BLaER1 treated with 17β-estradiol and CSF1 and Interleukin-3, amounts not matched to agents 10 nM and 100 nM (cell line): ENCODE measurements around the gene CYP2A6.
"Not testable (repeated sequence)": the region's sequence is repeated elsewhere in the genome, so short reads cannot be mapped to it uniquely, and the experiment has no call there.

Experiments
- H3K27ac ChIP-seq, 11 experiments: shearing (Covaris generic); formaldehyde crosslinking; 2 replicates each; pipeline ENCODE4 v1.8.1; 2022
- H3K27me3 ChIP-seq, 11 experiments: shearing (Covaris generic); formaldehyde crosslinking; 2 replicates each; pipeline ENCODE4 v1.8.1; 2022
- H3K36me3 ChIP-seq, 11 experiments: shearing (Covaris generic); formaldehyde crosslinking; 2 replicates each; pipeline ENCODE4 v1.8.1; 2022
- H3K4me1 ChIP-seq, 10 experiments: shearing (Covaris generic); formaldehyde crosslinking; 2 replicates each; pipeline ENCODE4 v1.8.1; 2022
- H3K4me2 ChIP-seq, 11 experiments: shearing (Covaris generic); formaldehyde crosslinking; 2 replicates each; pipeline ENCODE4 v1.8.1; 2022
- H3K4me3 ChIP-seq, 10 experiments: shearing (Covaris generic); formaldehyde crosslinking; 2 replicates each; pipeline ENCODE4 v1.8.1; 2022
- H3K9ac ChIP-seq, 11 experiments: shearing (Covaris generic); formaldehyde crosslinking; 2 replicates each; pipeline ENCODE4 v1.8.1; 2022
- H3K9me3 ChIP-seq, 11 experiments: shearing (Covaris generic); formaldehyde crosslinking; replicated peaks in 1 of 11; 2 replicates each; pipeline ENCODE4 v1.8.1; 2022
- H4K20me1 ChIP-seq, 11 experiments: shearing (Covaris generic); formaldehyde crosslinking; 2 replicates each; pipeline ENCODE4 v1.8.1; 2022
- Cebpa-rat ChIP-seq, 11 experiments: shearing (Covaris generic); IDR thresholded peaks; 2 replicates each; pipeline ENCODE4 v1.8.1; 2022

The CYP2A6 gene

GRCh38 chr19:40822704-40823553, 27.3 kb downstream of the CYP2A6 start:
- H3K4me3 ChIP-seq: peak overlapping the region in 1 of 10 experiments; percentile 35; a peak in 1 of 20 replicates
- H3K4me2 ChIP-seq: peak overlapping the region; percentile 57 to 94 (median 80)
- peak overlapping the region in 8 of 11 experiments; percentile 1 to 69 (median 44); a peak in 14 of 22 replicates for H3K27ac ChIP-seq
- not testable (repeated sequence) for H3K9me3 ChIP-seq, H3K27me3 ChIP-seq, H4K20me1 ChIP-seq
- peaks cover 0 to 14% (median 12%) of the 10 kb centered on the region in 11 experiments; a peak in 13 of 22 replicates for H3K36me3 ChIP-seq
- H3K9ac ChIP-seq: peak overlapping the region in 3 of 11 experiments; percentile 25 to 52 (median 41); a peak in 7 of 22 replicates
- peaks cover 31 to 56% (median 36%) of the 10 kb centered on the region in 10 experiments for H3K4me1 ChIP-seq

- no peaks in the 10 kb centered on the region for H3K9me3 ChIP-seq
- H3K9ac ChIP-seq: peak overlapping the region in 1 of 11 experiments; percentile 25; a peak in 2 of 22 replicates
- H3K27me3 ChIP-seq: no peaks in the 10 kb centered on the region
- no peak overlapping the region for H3K4me3 ChIP-seq
- peaks cover 0 to 7% (median 5%) of the 10 kb centered on the region in 11 experiments; a peak in 11 of 22 replicates for H3K36me3 ChIP-seq
- H3K4me1 ChIP-seq: peaks cover 31 to 58% (median 37%) of the 10 kb centered on the region in 10 experiments
- H4K20me1 ChIP-seq: no peaks in the 10 kb centered on the region
- H3K4me2 ChIP-seq: peak overlapping the region; percentile 57 to 94 (median 80); a peak in 18 of 22 replicates
- H3K27ac ChIP-seq: peak overlapping the region in 8 of 11 experiments; percentile 1 to 69 (median 42); a peak in 13 of 22 replicates
- no peak for TF ChIP-seq Cebpa-rat (IDR thresholded peaks at IDR 0.05)
Observed at GRCh38 chr19:40822161-40822560, 28.1 kb downstream of the CYP2A6 start.

GRCh38 chr19:40819479-40820234, 30.6 kb downstream of the CYP2A6 start:
- H3K4me1 ChIP-seq: peaks cover 31 to 65% (median 41%) of the 10 kb centered on the region in 10 experiments
- peak overlapping the region in 8 of 11 experiments; percentile 18 to 91 (median 72); a peak in 17 of 22 replicates for H3K4me2 ChIP-seq
- H3K9ac ChIP-seq, H3K27me3 ChIP-seq, H4K20me1 ChIP-seq, H3K9me3 ChIP-seq, H3K4me3 ChIP-seq, H3K36me3 ChIP-seq: not testable (repeated sequence)
- peak overlapping the region in 4 of 11 experiments; percentile 19 to 54 (median 40); a peak in 4 of 22 replicates for H3K27ac ChIP-seq

GRCh38 chr19:40818480-40819399, 31.5 kb downstream of the CYP2A6 start:
- H3K27me3 ChIP-seq, H3K9me3 ChIP-seq, H3K36me3 ChIP-seq: not testable (repeated sequence)
- Histone ChIP-seq H3K27ac (peak overlapping the region in 2 of 11 experiments; percentile 19 to 41; a peak in 1 of 22 replicates), H3K4me2 (peak overlapping the region; percentile 65 to 91 (median 81)), H4K20me1 (peaks cover 0 to 16% (median 0%) of the 10 kb centered on the region in 11 experiments; a peak in 3 of 22 replicates), H3K9ac (0 out of 22 replicates have a peak overlapping the region, but pooled peaks of 1 of the 11 experiments have one; percentile 33), H3K4me1 (peaks cover 26 to 56% (median 36%) of the 10 kb centered on the region in 10 experiments), H3K4me3 (peak overlapping the region in 8 of 10 experiments; percentile 22 to 60 (median 47); a peak in 12 of 20 replicates)

- H3K4me1 ChIP-seq: peaks cover 27 to 63% (median 39%) of the 10 kb centered on the region in 10 experiments
- H4K20me1 ChIP-seq: peaks cover 0 to 40% (median 18%) of the 10 kb centered on the region in 11 experiments; a peak in 14 of 22 replicates
- no peak overlapping the region for H3K4me3 ChIP-seq
- no peak overlapping the region for H3K27ac ChIP-seq
- no peaks in the 10 kb centered on the region for H3K9me3 ChIP-seq
- H3K27me3 ChIP-seq: peaks cover 0 to 34% (median 22%) of the 10 kb centered on the region in 11 experiments; a peak in 19 of 22 replicates
- no peak overlapping the region for H3K4me2 ChIP-seq
- H3K9ac ChIP-seq: no peak overlapping the region
- H3K36me3 ChIP-seq: peaks cover 0 to under 1% (median under 1%) of the 10 kb centered on the region in 11 experiments; a peak in 3 of 22 replicates
- no peak for TF ChIP-seq Cebpa-rat (IDR thresholded peaks at IDR 0.05)
Observed at GRCh38 chr19:40815223-40815622, 35.0 kb downstream of the CYP2A6 start.

- peaks cover 0 to 34% (median 22%) of the 10 kb centered on the region in 11 experiments; a peak in 19 of 22 replicates for H3K27me3 ChIP-seq
- TF ChIP-seq Cebpa-rat (IDR thresholded peaks at IDR 0.05): no peak
- peaks cover 19 to 60% (median 36%) of the 10 kb centered on the region in 11 experiments; a peak in 21 of 22 replicates for H4K20me1 ChIP-seq
- peaks cover 18 to 21% (median 20%) of the 10 kb centered on the region in 11 experiments for H3K36me3 ChIP-seq
- H3K27ac ChIP-seq: no peak overlapping the region
- H3K4me3 ChIP-seq: no peak overlapping the region
- H3K9me3 ChIP-seq: no peaks in the 10 kb centered on the region
- H3K9ac ChIP-seq: no peak overlapping the region
- H3K4me2 ChIP-seq: peak overlapping the region in 2 of 11 experiments; percentile 87 to 95; a peak in 2 of 22 replicates
- H3K4me1 ChIP-seq: peaks cover 21 to 61% (median 33%) of the 10 kb centered on the region in 10 experiments
Observed at GRCh38 chr19:40813182-40813581, 37.1 kb downstream of the CYP2A6 start.

- peaks cover 21 to 62% (median 33%) of the 10 kb centered on the region in 10 experiments for H3K4me1 ChIP-seq
- not testable (repeated sequence) for H3K9me3 ChIP-seq, H3K27ac ChIP-seq, H3K4me3 ChIP-seq, H3K9ac ChIP-seq
- peak overlapping the region in 8 of 11 experiments; percentile 11 to 95 (median 85); a peak in 12 of 22 replicates for H3K4me2 ChIP-seq
- peaks cover 0 to 34% (median 22%) of the 10 kb centered on the region in 11 experiments; a peak in 19 of 22 replicates for H3K27me3 ChIP-seq
- peaks cover 25 to 66% (median 42%) of the 10 kb centered on the region in 11 experiments for H4K20me1 ChIP-seq
- H3K36me3 ChIP-seq: peaks cover 24 to 27% (median 26%) of the 10 kb centered on the region in 11 experiments
Observed at GRCh38 chr19:40812571-40812970, 37.7 kb downstream of the CYP2A6 start.
